Activated T-helper 17 cell treated with anti-CD3 and anti-CD28 coated beads, Interleukin-2, amount 50 U/mL, for 72 hours (primary cell): Measurements from ENCODE around the gene PDCD1LG2. TPM values are rescaled to one million over a fixed set of nuclear protein-coding genes. Genes with fewer than 3 reads are reported as not detected.
"Not testable (repeated sequence)": the region's sequence is repeated elsewhere in the genome, so short reads cannot be mapped to it uniquely, and the experiment has no call there.

Experiments
- ATAC-seq: fragments of 150-1000 bp; cut with Tn5 transposase; replicated peaks from 2 replicates; pipeline ENCODE4 v1.10.0; 2021; ENCODE audit warnings: mild to moderate bottlenecking, moderate library complexity
- H3K27ac Mint-ChIP-seq: one replicate; pipeline ENCODE4 v1.8.0; 2022; ENCODE audit warnings: mixed read lengths
- H3K27me3 Mint-ChIP-seq: one replicate; pipeline ENCODE4 v1.8.0; 2022; ENCODE audit warnings: mixed read lengths
- H3K36me3 Mint-ChIP-seq: one replicate; pipeline ENCODE4 v1.8.0; 2022; ENCODE audit warnings: low read depth, mild to moderate bottlenecking, mixed read lengths
- H3K4me1 Mint-ChIP-seq: one replicate; pipeline ENCODE4 v1.8.0; 2022; ENCODE audit warnings: mixed read lengths
- H3K4me3 Mint-ChIP-seq: one replicate; pipeline ENCODE4 v1.8.0; 2022; ENCODE audit warnings: mild to moderate bottlenecking, mixed read lengths
- H3K9me3 Mint-ChIP-seq: one replicate; pipeline ENCODE4 v1.8.0; 2022; ENCODE audit warnings: mixed read lengths
- total RNA-seq, 2 donors: library from RNA; stranded (reverse); gene quantifications; one replicate each; pipeline ENCODE4 v1.2.3, GENCODE V29; 2022

PDCD1LG2 gene
- total RNA-seq, 2 donors from 2014 or later, result 1.2 to 1.5 TPM

DNA sequence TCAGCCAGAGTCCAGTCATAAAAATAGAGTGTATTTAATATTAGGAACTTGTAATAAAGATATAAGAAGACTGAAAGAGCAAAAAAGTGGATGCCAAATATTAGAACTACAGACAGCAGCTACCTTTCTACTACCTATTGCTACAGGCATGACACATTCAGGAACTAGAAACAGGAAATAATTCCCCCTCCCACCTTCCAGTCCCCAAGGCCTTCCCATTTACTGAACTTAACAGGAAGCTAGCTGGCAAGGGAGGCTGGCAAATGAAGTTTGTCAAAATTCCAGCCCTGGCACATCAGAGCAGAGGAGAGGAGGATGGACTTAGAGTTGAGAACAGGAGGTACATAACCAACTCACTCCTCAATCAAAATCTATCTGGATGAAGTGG is 68.4 kb downstream of the PDCD1LG2 start:
- peak overlapping the region; percentile 62 for H3K27ac Mint-ChIP-seq
- H3K36me3 Mint-ChIP-seq, result no peaks in the 10 kb centered on the region
- H3K4me1 Mint-ChIP-seq, result peaks cover 17% of the 10 kb centered on the region
- H3K4me3 Mint-ChIP-seq, result no peak overlapping the region
- no peaks in the 10 kb centered on the region for H3K27me3 Mint-ChIP-seq
- ATAC-seq, result no peak
- no peaks in the 10 kb centered on the region for H3K9me3 Mint-ChIP-seq

DNA sequence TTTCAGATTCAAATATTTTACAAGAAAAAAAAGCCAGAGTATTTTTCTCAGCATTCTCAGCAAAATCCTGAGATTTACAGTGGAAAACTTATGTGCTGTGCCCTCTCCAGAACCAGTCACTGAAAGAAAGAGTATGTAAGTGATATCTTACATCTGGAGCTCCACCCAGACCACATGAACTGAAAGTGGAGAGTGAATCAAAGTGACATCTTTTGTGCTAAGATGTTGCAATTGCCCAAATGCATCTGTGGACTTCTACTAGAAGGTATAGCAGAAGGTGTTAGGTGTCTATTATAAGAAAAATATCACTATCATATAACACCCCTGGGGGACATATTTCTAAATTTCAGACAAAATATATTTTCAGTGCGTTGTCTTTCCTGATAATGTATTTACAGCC is 69.5 kb downstream of the PDCD1LG2 start:
- H3K27me3 Mint-ChIP-seq, result no peaks in the 10 kb centered on the region
- no peaks in the 10 kb centered on the region for H3K9me3 Mint-ChIP-seq
- H3K27ac Mint-ChIP-seq, result no peak overlapping the region
- H3K4me1 Mint-ChIP-seq, result peaks cover 21% of the 10 kb centered on the region
- H3K4me3 Mint-ChIP-seq, result no peak overlapping the region
- H3K36me3 Mint-ChIP-seq, result no peaks in the 10 kb centered on the region
- ATAC-seq, result no peak

- H3K27me3 Mint-ChIP-seq, result no peaks in the 10 kb centered on the region
- H3K9me3 Mint-ChIP-seq, result no peaks in the 10 kb centered on the region
- no peak for ATAC-seq
- H3K27ac Mint-ChIP-seq, result no peak overlapping the region
- no peak overlapping the region for H3K4me3 Mint-ChIP-seq
- H3K36me3 Mint-ChIP-seq, result no peaks in the 10 kb centered on the region
- H3K4me1 Mint-ChIP-seq, result peaks cover 24% of the 10 kb centered on the region
These were observed 70.3 kb downstream of the PDCD1LG2 start for GRCh38 chr9:5580650-5581049.

- H3K27ac Mint-ChIP-seq, H3K36me3 Mint-ChIP-seq, ATAC-seq, H3K9me3 Mint-ChIP-seq, H3K27me3 Mint-ChIP-seq, H3K4me3 Mint-ChIP-seq: not testable (repeated sequence)
- H3K4me1 Mint-ChIP-seq, result peaks cover 35% of the 10 kb centered on the region
These were observed 71.4 kb downstream of the PDCD1LG2 start for GRCh38 chr9:5581706-5582105.

GRCh38 chr9:5582835-5583195 is 72.5 kb downstream of the PDCD1LG2 start:
- Mint-ChIP-seq H3K4me3 (peak overlapping the region; percentile 37), H3K36me3 (no peaks in the 10 kb centered on the region), H3K4me1 (peaks cover 44% of the 10 kb centered on the region), H3K27me3 (no peaks in the 10 kb centered on the region), H3K9me3 (no peaks in the 10 kb centered on the region), H3K27ac (peak overlapping the region; percentile 70)
- ATAC-seq, result peak; percentile 13

DNA sequence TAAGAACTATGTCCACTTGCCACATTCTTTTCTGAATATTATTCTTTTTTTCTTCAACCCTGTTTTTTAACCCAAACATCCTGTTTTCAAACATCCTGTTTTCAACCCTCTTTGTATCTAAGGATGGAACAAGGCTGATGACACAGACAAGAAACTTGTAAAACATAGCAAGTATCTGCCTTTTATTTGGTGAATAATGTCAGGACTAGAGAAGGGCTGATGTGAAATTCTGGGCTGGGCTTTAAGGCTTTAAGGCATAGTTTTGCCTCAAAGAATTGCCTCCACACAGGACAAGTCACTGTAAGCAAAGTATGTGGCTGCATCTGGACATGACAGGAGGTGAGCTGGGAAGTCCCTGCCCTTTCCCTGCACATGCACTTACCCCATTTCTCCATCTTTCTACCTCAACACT is 76.1 kb downstream of the PDCD1LG2 start:
- H3K27ac Mint-ChIP-seq, result peak overlapping the region; percentile 93
- H3K36me3 Mint-ChIP-seq, result no peaks in the 10 kb centered on the region
- H3K4me3 Mint-ChIP-seq, result peak overlapping the region; percentile 29
- ATAC-seq, result peak; percentile 77
- no peaks in the 10 kb centered on the region for H3K27me3 Mint-ChIP-seq
- H3K9me3 Mint-ChIP-seq, result no peaks in the 10 kb centered on the region
- H3K4me1 Mint-ChIP-seq, result peaks cover 33% of the 10 kb centered on the region

DNA sequence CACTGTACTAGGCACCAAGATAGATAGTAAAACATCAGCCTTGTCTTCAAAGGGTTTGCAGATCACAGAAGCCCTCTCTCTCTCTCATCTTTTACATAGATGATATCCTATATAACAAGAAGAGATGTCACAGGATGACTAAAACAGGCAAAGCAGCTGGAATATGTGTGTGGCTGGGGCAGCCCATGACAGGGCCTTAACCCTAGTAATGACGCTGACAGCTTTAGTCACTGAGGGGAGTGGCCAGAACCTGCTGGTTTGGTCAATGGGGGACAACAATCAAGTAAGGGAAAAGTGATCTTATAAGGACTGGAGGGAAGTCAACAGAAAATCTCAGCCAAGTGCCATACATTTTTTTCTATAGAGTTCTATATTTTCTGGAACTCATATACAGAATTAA is 76.7 kb downstream of the PDCD1LG2 start:
- peak; percentile 83 for ATAC-seq
- peak overlapping the region; percentile 93 for H3K27ac Mint-ChIP-seq
- no peaks in the 10 kb centered on the region for H3K27me3 Mint-ChIP-seq
- peak overlapping the region; percentile 29 for H3K4me3 Mint-ChIP-seq
- no peaks in the 10 kb centered on the region for H3K9me3 Mint-ChIP-seq
- peaks cover 33% of the 10 kb centered on the region for H3K4me1 Mint-ChIP-seq
- H3K36me3 Mint-ChIP-seq, result no peaks in the 10 kb centered on the region

- Mint-ChIP-seq H3K4me1 (peaks cover 17% of the 10 kb centered on the region), H3K9me3 (no peaks in the 10 kb centered on the region), H3K4me3 (no peak overlapping the region), H3K27me3 (no peaks in the 10 kb centered on the region), H3K27ac (no peak overlapping the region), H3K36me3 (no peaks in the 10 kb centered on the region)
- ATAC-seq, result no peak
These were observed 81.9 kb downstream of the PDCD1LG2 start for GRCh38 chr9:5592231-5592630.

DNA sequence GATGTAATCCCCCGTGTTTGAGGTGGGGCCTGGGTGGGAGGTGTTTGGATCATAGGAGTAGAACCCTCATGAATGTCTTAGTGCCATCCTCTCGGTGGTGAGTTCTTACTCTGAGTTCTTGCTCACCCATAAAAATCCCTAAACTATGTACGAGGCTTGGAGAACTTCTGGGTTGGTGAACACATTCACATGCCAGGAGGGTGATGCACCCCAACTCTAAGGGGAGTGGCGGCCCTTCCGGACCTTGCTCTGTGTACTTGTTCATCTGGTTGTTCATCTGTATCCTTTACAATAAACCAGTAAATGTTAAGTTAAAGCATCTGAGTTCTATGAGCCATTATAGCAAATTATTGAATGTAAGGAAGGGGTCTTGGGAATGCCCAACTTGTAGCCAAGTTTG is 82.6 kb downstream of the PDCD1LG2 start:
- no peak overlapping the region for H3K4me3 Mint-ChIP-seq
- ATAC-seq, result no peak
- no peak overlapping the region for H3K27ac Mint-ChIP-seq
- no peaks in the 10 kb centered on the region for H3K27me3 Mint-ChIP-seq
- H3K36me3 Mint-ChIP-seq, result no peaks in the 10 kb centered on the region
- H3K9me3 Mint-ChIP-seq, result no peaks in the 10 kb centered on the region
- H3K4me1 Mint-ChIP-seq, result peaks cover 12% of the 10 kb centered on the region

DNA sequence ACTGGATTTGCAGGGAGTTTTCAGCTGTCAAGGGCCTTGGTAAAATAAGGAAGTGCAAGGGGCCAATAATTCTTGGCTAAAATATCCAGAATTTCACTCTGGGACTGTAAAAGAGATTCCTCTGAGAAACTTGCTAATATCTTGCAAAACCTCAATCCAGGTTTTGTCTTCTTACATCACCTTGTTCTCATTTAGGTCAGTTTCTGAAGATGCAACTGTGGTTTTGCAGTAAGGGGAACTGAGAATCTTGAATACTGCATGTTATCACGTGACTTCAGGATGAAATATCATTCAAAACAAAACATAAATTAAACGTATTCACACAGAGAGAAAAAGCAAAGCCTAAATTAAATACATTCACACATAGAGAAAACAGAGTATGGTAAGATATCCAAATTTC is 83.6 kb downstream of the PDCD1LG2 start:
- Mint-ChIP-seq H3K36me3 (no peaks in the 10 kb centered on the region), H3K9me3 (no peaks in the 10 kb centered on the region), H3K27ac (no peak overlapping the region), H3K4me1 (peaks cover 12% of the 10 kb centered on the region), H3K4me3 (no peak overlapping the region), H3K27me3 (no peaks in the 10 kb centered on the region)
- peak; percentile 45 for ATAC-seq

GRCh38 chr9:5596173-5596572 is 85.8 kb downstream of the PDCD1LG2 start:
- Mint-ChIP-seq H3K9me3 (no peaks in the 10 kb centered on the region), H3K27me3 (no peaks in the 10 kb centered on the region), H3K4me1 (peaks cover 6% of the 10 kb centered on the region)

DNA sequence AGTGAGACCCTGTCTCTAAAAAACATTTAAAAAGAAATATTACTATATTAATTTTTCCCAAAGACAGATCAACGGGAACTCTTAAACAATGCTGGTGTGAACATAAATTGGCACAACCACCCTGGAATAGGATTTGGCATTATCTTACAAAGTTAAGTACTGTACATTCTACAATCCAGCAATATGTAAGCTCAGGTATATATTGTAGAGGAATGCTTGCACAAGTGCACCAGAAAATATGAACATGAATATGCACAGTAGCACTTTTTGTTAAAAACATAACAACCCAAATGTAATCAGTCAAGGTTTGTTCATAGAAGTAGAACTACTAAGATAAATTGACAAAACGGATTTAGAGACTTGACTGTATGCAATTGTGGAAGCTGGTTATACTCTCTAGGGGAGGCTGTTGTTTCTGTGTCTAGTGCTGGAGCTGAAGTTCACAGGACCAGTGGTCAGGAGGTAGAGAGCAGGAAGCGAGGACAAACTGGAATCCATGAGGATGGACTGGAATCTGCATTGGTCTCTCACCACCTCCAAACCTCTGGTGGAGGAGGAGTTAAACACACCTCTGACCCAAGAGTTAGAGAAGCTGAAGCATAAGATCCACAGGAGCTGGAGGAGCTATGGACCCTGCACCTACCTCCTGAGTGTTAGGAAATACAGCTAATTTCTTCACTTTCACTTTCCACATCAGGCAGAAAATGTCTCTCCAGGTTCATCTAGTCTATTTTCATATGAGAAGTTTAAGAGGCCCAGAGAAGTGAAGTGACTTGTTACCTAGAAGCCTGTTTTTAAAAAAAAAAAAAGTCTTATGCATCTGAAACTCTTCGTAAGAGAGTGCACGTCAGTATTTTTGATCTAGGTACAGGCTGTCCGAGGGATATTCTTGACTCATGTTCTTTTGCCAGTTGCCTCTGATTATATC is 98.2 kb downstream of the PDCD1LG2 start:
- peak; percentile 60 for ATAC-seq
- Mint-ChIP-seq H3K36me3 (no peaks in the 10 kb centered on the region), H3K27me3 (no peaks in the 10 kb centered on the region), H3K4me3 (peak overlapping the region; percentile 51), H3K27ac (no peak overlapping the region), H3K9me3 (no peaks in the 10 kb centered on the region), H3K4me1 (no peaks in the 10 kb centered on the region)

More at GRCh38 chr9:5596173-5596572, 85.8 kb downstream of the PDCD1LG2 start:
- no peak for ATAC-seq
- H3K27ac Mint-ChIP-seq, result no peak overlapping the region
- H3K36me3 Mint-ChIP-seq, result no peaks in the 10 kb centered on the region
- no peak overlapping the region for H3K4me3 Mint-ChIP-seq

DNA sequence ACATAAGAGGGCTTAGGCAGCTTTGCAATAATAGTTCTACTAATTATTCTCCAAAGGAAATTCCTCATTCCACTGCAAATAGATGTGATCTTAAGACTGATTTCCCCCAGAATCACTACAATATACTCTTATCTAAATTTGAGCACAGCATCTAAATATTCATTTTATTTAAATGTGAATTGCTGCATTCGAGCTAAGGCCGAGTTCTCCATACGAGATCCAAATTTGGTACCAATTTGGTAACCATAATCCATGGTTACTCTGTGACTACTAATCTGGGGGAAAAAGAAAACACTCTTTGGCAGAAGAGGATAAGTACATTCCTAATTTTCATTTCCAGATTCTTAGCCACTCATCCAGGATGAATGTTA is 98.9 kb downstream of the PDCD1LG2 start:
- H3K4me3 Mint-ChIP-seq, result peak overlapping the region; percentile 51
- no peaks in the 10 kb centered on the region for H3K27me3 Mint-ChIP-seq
- H3K36me3 Mint-ChIP-seq, result no peaks in the 10 kb centered on the region
- no peaks in the 10 kb centered on the region for H3K4me1 Mint-ChIP-seq
- H3K27ac Mint-ChIP-seq, result no peak overlapping the region
- no peak for ATAC-seq
- H3K9me3 Mint-ChIP-seq, result no peaks in the 10 kb centered on the region

DNA sequence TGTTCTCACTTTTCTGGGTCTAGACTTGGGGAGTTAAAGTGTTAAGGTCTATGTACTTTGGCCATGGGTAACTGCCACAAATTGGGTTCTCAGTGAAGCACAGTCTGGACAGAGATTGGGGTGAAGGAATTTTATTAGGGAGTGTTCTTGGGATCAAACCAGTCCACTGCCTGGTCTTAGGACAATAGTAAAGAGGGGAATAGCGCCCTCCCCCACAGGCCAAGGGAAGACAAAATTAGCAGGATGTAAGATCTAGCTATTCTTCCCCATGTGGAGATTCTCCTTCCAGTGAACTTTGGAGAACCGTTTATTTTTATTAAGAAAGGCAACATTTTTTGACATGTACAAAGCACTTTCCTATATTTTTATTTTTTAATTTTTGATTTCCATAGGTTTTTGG is 100.2 kb downstream of the PDCD1LG2 start:
- Mint-ChIP-seq H3K27ac (no peak overlapping the region), H3K36me3 (no peaks in the 10 kb centered on the region), H3K4me1 (no peaks in the 10 kb centered on the region), H3K4me3 (no peak overlapping the region), H3K9me3 (no peaks in the 10 kb centered on the region), H3K27me3 (no peaks in the 10 kb centered on the region)
- no peak for ATAC-seq

DNA sequence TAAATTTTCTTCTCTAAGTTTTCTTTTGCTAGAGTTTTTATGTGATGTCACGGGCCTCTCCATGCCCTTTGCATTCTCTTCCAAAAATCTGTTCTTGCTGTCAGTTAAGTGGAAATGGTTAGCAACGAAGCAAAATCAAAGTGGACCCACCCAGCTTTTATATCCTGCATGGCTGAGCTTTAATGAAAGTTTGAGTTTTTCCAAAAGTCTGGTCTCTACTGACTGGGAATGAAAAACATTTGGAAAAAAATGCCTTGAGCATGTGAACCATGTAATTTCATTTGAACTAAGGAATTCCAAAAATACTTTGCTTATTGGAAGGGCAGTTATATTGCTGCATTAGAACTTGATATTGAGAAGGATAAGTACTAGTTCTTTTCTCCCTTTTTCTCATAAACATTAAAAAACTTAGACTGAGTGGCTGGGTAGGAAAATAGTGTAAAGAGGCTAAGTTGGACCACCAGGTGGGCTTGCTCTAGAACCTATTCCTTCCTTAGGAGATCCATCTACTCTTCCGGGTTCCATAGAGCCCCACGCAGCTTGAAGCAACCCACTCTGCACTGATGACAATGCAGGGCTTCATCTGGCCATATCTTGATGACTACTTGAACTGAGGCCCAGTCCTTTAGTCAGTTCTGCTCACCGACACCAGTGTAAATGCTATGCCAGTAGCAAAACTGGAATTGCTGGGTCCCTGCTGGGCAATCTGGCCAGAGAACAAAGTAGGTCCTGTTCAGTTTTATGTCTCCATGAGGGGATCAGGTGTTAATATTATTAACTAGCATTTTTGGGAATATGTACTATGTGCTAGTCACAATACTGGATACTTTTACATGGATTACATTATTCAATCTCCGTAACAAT is 101.2 kb downstream of the PDCD1LG2 start:
- H3K27ac Mint-ChIP-seq, result no peak overlapping the region
- H3K36me3 Mint-ChIP-seq, result no peaks in the 10 kb centered on the region
- ATAC-seq, result no peak
- no peaks in the 10 kb centered on the region for H3K9me3 Mint-ChIP-seq
- H3K4me1 Mint-ChIP-seq, result no peaks in the 10 kb centered on the region
- H3K4me3 Mint-ChIP-seq, result no peak overlapping the region
- H3K27me3 Mint-ChIP-seq, result no peaks in the 10 kb centered on the region
